ENCODE data around the gene RTP2.

DNA sequence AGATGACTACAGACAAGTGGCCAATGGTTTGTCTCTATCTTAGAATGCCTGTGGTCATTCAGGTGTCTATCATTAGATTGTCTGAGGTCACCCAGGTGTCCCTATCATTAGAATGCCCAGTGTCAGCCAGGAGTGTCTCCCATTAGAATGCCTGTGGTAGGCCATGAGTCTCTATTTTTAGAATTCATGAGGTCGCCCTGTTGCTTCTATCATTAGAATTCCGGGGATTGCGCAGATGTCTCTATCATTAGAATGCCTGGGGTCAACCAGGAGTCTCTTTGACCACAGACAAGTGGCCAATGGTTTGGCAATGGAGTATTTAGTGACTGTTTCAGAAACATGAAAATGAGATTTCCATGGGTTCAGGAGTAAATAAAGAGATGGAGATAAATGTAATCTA is 7.6 kb downstream of the RTP2 start:
- TF ChIP-seq EZH2 (optimal IDR thresholded peaks at IDR 0.05; ENCODE audit: low read depth, low read length), result no peak
- TF ChIP-seq, protein P1, sequence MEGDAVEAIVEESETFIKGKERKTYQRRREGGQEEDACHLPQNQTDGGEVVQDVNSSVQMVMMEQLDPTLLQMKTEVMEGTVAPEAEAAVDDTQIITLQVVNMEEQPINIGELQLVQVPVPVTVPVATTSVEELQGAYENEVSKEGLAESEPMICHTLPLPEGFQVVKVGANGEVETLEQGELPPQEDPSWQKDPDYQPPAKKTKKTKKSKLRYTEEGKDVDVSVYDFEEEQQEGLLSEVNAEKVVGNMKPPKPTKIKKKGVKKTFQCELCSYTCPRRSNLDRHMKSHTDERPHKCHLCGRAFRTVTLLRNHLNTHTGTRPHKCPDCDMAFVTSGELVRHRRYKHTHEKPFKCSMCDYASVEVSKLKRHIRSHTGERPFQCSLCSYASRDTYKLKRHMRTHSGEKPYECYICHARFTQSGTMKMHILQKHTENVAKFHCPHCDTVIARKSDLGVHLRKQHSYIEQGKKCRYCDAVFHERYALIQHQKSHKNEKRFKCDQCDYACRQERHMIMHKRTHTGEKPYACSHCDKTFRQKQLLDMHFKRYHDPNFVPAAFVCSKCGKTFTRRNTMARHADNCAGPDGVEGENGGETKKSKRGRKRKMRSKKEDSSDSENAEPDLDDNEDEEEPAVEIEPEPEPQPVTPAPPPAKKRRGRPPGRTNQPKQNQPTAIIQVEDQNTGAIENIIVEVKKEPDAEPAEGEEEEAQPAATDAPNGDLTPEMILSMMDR (IDR thresholded peaks at IDR 0.05; ENCODE audit: low read length), result no peak

Measured in MM.1S (cell line).